GM21390 (cell line): Measurements from ENCODE around the gene NCBP2.
"Not testable (repeated sequence)": the region's sequence is repeated elsewhere in the genome, so short reads cannot be mapped to it uniquely, and the experiment has no call there.

Experiments used
- ATAC-seq: cut with Tn5 transposase; IDR thresholded peaks from one replicate; pipeline ENCODE4 v1.9.1; 2021; ENCODE audit not compliant: unreplicated experiment

The NCBP2 gene

DNA sequence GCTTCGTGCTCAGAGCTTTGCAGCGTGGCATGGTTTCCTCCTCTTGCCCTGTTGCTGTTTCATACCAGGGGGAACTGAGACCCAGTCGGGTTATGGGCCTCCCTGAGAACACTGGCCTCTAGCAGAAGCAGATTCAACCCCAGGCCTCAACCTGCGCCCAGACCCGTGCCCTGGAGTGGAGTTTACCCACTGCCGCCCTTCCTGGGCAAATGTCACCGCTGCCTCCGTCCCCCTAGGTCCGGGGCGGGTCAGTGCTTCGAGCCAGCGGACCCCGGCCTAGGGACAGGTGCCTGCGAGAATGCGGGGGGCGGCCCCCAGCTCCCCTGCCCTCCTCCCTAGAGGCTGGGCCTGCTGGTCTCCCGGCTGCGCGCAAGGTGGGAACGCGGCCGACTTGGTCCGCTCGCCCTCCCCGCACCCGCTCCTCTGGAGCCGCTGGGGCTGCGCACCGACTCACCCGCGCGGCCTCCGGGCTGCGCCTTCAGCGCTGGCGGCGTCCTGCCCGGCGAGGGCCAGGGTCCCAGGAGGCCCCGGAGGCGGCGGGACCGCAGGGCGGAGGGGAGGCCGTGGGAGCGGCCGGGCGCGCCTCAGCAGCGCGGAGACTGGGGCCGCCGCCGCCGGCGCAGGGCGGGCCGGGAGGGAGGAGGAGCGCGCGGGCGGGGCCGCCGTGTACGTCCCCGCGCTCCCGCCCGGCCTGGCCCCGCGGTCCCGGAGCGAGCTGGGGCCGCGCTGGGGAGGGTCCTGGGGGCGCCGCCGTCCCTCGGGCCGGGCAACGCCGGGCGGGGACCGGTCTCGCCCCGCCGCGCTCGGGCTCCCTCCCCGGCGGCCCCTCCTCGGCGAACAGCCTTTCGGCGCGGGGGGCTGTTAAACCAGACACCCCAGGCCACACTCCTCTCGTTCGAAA is 26.2 kb upstream of the NCBP2 start, which contains the start of gene PIGZ:
Gene PIGZ, minus strand, starts transcription at position 601 of the 901 bp plus-strand sequence. CDS start 16,802 bp downstream, outside the sequence.
- peak; percentile 62 for ATAC-seq

DNA sequence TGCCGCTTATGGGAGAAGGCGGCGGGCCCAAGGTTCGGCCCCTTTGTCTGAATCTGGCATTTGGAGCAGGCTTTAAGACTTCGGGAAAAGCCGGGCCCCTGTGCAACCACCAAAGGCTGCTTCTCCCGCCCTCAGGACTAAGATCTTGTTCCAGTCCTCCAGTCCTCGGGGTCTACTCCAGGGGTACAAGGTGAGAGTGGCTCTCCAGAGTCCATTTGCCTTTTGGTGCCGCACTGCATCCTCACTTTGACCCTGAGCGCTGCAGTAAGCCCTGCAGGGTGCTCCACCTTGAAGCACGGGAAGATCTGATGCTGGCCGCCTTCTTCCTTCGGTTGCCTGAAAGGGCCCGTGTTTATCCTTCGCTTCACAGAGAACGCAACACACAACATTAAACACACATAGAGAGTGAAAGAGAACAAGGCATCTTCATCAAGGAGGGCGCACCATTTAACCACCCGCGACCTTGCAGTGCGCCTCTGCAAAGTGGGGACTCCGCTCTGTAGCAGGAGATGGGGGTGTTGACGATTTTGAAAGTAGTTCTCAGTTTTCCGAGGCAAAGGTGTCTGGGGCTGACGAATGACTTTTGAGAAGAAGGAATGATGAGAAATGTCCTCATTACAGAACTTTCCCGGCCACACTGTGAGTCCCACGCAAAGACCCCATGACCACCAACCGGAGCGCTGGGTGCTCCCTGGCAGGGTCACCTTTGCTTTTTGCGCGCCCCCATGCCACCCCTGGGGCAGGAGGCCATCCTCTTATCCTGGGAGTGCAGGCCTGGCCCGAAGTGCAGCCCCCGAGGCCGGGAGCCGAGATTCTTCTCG is 25.3 kb upstream of the NCBP2 start:
- ATAC-seq: no peak

DNA sequence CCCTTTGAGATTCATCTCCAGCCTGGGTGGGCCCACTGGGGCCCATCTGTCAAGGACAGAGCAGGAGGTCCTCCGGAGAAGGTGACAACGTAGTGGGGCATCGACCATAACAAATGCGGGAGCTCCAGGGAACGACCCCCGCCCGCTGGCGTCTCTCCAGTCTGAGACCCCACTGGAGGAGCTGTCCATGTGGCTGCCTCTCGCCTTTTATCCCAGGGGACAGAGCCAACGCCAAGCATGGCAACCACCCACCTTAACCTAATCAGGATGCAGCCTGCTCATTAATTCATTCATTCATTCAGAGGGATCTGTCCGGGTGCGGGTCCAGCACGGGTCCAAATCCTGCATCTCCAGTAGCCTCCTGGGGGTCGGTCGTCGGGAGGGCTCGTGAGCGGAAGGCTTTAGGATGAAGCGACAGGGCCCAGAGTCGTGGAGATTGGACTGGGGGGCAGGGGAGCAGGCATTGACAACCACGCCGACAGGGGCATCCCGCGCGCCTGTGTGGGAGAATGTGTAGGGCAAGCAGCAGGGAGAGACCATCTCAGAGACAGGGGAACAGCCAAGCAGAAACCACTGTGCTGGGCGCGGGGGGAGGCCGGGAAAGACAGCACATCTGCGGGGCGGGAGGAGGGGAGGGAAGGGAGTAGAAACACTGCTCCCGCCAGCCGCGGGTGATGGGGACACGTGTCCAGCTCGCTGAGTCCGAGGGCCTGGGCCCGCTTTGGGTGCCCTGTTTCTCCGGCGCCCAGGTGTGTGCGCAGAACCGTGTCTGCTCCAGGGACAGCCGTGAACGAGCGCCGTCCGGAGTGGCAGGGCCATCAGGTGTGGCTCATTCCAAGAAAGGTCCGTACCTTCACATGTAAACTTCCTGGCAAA is 24.4 kb upstream of the NCBP2 start:
- ATAC-seq: no peak

DNA sequence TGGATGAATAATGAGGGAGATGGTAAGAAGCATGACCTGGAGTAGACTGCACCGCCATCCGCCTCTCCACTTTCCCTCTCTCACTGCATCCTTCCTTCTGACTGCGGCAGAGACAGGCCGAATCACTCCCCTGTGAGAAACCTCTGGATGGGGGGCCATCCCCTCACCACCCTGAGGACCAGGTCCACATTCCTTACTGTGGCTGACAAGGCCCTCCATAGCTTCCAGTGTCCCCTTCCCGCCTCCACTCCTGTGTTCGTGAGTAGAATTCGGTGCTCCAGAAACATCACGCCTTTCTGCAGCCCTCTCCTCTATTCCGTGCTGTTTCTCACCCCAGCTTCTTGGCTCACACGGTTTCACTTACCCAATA is 23.5 kb upstream of the NCBP2 start:
- ATAC-seq: no peak

DNA sequence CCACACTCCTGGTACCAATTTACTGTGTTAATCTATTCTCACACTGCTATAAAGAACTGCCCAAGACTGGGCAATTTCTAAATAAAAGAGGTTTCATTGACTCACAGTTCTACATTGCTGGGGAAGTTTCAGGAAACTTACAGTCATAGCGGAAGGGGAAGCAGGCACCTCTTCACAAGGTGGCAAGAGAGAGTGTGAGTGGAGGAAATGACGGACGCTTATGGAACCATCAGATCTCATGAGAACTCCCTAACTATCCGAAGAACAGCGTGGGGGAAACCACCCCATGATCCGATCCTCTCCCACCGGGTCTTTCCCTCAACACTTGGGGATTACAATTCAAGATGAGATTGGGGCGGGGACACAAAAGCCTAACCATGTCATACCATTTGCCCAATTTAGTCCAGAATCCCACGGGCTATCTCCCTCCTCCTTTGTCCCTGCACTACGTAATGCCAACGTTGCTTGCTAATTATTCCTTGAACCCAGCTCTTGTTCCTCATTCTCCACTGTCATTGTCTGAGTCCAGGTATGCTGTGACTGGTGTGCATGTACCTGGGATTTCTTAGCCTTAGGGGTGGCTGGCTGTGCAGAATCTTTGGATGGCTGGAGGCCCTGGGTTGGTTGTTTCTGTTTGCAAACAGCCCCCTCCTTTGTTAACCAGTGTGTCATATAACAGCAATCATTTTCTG is 22.9 kb upstream of the NCBP2 start:
- ATAC-seq: no peak

DNA sequence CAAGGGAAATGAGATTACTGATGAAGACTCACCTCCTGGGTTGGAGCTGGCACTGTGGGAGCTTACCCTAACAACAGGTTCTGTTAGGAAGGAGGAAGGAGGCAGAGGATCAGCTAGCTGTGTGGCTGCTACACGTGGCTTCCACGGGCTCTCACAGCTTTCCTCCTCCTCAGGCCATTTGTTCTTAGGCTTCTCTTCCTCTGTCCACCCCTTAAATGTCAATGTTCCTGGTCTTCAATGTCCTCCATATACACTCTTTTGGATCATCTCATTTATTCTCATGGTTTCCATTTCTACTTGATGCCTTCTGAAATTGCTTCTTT is 21.3 kb upstream of the NCBP2 start:
- ATAC-seq: no peak

DNA sequence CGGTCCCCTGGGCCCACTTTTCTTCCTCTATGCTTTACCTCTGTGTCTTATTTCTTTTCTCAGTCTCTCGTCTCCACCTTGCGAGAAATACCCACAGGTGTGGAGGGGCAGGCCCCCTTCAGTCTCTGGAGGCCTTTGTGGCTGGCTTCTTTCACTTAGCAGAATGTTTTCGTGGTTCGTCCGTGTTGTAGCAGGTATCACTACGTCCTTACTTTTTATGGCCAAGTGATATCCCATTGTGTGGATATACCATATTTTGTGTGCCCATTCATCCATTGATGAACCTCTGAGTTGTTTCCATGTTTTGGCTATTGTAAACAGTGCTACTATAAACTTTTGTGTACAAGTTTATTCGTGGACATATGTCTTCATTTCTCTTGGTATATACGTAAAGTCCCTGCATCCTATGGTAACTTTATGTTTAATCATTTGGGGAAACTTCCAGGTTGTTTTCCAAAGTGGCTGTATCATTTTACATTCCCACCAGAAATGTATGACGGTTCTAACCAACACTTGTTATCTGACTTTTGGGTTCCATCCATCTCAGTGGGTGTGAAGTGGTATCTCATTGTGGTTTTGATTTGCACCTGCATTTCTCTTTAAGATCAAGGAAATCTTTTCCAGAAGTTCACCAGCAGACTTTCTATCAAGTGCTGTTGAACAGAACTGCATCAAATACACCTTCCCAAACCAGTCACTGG is 20.8 kb upstream of the NCBP2 start:
- no peak for ATAC-seq

DNA sequence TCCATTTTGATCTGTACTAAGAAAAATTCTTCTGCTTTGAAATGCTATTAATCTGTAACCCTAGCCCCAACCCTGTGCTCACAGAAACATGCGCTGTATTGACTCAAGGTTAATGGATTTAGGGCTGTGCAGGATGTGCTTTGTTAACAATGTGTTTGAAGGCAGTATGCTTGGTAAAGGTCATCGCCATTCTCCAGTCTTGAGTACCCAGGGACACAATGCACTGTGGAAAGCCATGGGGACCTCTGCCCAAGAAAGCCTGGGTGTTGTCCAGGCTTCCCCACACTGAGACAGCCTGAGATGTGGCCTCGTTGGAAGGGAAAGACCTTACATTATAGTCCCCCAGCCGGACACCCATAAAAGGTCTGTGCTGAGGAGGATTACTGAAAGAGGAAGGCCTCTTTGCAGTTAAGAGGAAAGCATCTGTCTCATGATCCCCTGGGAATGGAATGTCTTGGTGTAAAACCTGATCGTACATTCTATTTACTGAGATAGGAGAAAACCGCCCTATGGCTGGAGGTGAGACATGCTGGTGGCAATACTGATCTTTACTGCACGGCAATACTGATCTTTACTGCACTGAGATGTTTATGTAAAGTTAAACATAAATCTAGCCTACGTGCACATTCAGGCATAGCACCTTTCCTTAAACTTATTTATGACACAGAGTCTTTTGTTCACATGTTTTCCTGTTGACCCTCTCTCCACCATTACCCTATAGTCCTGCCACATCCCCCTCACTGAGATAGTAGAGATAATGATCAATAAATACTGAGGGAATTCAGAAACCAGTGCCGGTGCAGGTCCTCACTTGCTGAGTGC is 20.0 kb upstream of the NCBP2 start:
- ATAC-seq: no peak

DNA sequence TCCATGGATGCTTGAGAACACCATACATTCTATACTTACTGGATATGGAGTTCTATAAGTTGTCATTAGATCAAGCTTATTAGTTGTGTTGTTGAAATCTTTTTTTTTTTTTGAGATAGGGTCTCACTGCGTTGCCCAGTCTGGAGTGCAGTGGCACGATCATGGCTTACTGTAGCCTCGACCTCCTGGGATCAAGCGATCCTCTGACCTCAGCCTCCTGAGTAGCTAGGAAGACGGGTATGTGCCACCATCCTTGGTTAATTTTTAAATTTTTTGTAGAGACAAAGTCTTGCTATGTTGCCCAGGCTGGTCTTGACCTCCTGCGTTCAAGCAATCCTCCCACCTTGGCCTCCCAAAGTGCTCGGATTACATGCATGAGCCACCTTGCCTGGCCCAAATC is 12.5 kb upstream of the NCBP2 start:
- ATAC-seq: no peak

DNA sequence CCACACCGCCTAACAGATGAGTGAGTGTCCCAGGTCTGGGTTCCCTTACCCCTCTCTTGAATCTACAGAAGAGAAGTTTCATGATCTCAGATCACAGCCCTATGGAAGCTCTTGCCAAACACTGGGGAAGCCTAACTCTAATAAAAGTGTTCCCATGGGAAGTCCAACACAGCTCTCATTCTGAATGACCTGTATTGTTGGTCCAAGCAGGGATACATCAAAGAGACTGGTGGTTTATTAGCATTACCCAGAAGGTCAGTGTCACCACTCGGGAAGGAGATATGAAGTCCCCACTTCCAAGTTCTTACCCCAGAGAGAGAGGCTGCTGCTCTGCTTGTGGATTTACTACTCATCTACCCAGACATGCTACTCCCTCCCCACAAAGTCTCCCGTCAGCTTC is 9.0 kb upstream of the NCBP2 start:
- no peak for ATAC-seq

DNA sequence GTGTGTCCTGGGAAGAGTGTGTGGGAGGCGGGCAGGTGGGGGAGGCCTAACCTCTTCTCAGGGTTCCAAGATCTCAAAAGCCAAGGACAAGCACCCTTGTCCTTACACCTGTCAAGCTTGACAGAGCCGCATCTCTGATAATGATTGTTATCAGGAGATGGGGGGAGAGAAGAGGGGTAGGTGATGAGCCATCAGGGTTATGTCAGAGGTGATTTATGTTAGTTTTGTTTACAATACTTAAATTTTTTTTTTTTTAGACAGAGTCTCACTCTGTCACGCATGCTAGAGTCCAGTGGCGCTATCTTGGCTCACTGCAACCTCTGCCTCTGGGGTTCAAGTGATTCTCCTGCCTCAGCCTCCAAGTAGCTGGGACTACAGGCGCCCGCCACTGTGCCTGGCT is 7.4 kb upstream of the NCBP2 start:
- ATAC-seq: no peak

DNA sequence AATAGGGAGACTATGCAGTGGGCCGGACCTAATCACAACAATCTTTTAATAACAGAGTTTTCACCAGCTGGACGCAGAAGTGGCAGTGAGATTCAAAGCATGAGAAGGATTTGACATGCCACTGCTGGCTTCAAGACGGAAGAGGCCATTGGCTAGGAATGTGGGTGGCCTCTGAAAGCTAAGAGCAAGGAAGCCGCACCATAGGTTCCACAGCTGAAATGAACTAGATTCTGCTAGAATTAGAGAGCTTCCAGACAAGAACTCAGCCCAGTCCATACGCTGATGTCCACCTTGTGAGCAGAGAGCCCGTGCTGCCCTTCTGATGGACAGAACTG is 6.9 kb upstream of the NCBP2 start:
- no peak for ATAC-seq

DNA sequence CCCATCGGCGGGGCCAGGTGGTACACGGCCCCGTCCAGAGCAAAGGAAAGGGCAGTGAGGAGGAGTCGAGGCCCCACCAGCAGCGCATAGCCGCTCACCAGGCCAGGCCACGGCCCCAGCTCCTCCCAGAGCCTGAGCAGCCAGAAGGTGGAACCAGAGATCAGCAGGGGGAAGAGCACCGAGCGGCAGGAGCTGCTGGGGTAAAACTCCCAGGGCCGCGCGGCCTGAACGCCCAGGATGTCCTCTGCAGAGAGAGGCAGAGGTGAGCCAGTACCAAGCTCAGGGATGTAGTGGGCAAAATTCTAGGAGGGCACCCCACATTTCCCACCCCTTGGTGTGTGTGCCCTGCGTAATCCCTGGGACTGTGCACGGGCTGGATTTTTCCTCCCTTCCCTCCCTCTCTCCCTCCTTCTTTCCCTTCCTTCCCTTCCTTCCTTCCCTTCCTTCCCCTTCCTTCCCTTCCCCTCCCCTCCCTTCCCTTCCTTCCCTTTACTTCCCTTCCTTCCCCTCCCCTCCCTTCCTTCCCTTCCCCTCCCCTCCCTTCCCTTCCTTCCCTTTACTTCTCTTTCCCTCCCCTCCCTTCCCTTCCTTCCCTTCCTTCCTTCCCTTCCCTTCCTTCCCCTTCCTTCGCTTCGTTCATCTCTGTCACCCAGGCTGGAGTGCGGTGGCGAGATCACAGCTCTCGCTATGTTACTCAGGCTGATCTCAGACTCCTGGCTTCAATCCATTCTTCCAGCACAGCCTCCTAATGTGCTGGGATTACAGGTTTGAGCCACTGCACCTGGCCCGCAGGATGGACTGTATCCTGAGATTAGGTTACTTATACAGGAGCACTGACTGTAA is 6.3 kb upstream of the NCBP2 start:
- no peak for ATAC-seq

DNA sequence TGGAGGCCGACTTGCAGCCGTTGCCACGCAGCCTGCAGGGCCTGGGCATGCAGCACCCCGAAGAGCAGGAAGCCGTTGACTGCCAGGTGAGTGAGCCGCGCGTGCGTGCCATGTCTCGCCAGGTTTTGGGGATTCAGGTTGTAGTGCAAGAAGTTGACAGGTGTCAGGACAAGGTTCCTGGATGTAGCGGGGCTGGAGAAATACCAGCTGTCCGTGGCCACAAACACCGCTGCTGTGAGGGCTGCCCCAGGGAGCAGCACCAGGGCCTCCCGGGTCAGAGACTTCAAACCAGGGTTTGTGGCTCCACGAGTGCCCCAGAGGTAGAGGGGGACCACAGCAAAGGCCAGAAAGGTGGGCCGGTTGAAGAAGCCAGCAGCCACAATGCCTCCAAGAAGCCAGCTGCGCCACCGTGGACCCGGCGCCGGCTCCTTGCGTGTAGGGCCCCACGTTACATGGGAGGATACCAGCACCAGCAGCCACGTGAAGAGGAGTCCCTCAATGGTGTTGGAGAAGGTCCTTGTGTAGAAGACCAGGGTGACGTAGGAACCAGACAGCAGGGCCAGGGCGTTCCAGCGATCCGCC is 5.6 kb upstream of the NCBP2 start:
- ATAC-seq: no peak

DNA sequence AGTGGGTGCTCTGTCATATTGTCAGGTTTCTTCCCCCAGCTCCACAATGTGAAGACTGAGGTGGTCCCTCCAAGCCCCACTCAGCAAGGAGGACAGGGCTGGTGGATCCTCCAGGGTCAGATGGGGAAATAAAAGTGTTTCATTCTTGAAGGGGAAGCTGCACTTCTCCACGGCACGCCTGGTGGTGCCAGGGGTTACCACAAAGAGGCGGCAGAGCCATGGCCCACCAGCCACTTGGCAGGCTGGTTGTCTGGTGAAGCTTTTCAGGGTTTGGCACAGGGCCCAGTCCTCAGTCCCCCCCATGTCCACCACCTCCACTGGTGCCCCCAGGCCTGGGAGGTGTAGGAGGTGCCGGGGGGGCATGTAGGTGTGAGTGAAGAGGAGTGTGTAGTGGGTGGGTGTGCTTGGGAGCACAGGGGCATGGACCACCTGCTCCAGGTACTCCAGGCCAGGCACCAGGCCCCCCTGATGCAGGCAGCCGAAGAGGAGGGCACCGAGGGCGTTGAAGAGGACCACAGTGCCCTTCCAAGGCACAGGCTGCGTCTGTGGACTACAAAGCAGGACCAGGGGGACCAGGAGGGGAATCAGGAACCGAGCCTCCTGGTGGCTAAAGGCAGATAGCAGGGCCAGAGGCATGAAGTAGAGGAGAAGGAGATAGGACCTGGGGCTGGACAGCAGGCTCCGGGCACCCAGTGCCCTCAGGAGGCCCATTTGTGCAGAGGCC is 5.0 kb upstream of the NCBP2 start:
- ATAC-seq: no peak

DNA sequence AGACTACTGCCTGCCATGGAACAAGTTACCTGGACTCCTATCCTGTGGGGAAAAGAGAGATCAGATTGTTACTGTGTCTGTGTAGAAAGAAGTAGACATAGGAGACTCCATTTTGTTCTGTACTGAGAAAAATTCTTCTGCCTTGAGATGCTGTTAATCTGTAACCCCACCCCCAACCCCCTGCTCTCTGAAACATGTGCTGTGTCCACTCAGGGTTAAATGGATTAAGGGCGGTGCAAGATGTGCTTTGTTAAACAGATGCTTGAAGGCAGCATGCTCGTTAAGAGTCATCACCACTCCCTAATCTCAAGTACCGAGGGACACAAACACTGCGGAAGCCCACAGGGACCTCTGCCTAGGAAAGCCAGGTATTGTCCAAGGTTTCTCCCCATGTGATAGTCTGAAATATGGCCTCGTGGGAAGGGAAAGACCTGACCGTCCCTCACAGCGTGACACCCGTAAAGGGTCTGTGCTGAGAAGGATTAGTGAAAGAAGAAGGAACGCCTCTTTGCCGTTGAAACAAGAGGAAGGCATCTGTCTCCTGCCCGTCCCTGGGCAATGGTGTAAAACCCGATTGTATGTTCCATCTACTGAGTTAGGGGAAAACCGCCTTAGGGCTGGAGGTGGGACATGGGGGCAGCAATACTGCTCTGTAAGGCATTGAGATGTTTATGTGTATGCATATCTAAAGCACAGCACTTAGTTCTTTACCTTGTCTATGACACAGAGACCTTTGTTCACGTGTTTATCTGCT is 1.9 kb upstream of the NCBP2 start:
- ATAC-seq: not testable (repeated sequence)

DNA sequence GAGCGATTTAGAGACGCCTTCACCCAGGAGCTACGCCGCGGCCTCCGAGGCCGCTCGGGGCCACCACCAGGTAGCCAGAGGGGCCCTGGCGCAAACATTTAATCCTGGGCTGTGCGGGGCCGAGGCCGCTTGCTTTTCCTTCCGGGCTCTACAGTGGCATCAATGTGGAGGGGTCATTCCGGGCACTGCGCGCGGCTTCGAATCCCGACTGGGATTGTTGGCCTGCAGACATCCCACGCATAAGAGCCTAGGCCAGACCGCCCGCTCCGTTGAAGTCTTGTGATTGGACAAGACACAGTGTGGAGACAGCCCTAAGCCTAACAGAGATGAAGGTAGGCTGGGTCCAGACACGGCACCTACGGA is 568 bp upstream of the NCBP2 start:
- ATAC-seq: peak; percentile 4
